Nephron (organoid): ENCODE results near the gene BCKDHA.

Experiments used
- H3K27ac Mint-ChIP-seq, 3 experiments: 2 replicates each; pipeline ENCODE4 v1.8.0; 2020; ENCODE audit warnings: mixed read lengths in 3 of 3, mild to moderate bottlenecking in 2 of 3, moderate library complexity in 1 of 3
- H3K27me3 Mint-ChIP-seq: 2 replicates; pipeline ENCODE4 v1.8.0; 2021; ENCODE audit warnings: low read depth, mild to moderate bottlenecking, moderate library complexity, mixed read lengths
- H3K36me3 Mint-ChIP-seq: 2 replicates; pipeline ENCODE4 v1.8.0; 2020; ENCODE audit warnings: low read depth, mixed read lengths
- H3K4me1 Mint-ChIP-seq: 2 replicates; pipeline ENCODE4 v1.8.0; 2020; ENCODE audit warnings: mixed read lengths
- H3K4me3 Mint-ChIP-seq, 3 experiments: 2 replicates each; pipeline ENCODE4 v1.8.0; 2020; ENCODE audit warnings: mild to moderate bottlenecking in 3 of 3, mixed read lengths in 3 of 3, moderate library complexity in 2 of 3
- H3K9me3 Mint-ChIP-seq: 2 replicates; pipeline ENCODE4 v1.8.0; 2020; ENCODE audit warnings: mixed read lengths
- CTCF ChIP-seq, 3 experiments: fragments of 200-600 bp; sonication (generic); IDR thresholded peaks; one replicate each; pipeline ENCODE4 v1.5.0; 2021; ENCODE audit warnings: antibody characterized with exemption in 3 of 3; ENCODE audit not compliant: unreplicated experiment in 3 of 3

BCKDHA gene

GRCh38 chr19:41439441-41440222, 42.0 kb downstream of the BCKDHA start, which contains the start of gene DMAC2:
DMAC2 (minus strand) TSS chr19:41439912; CDS start chr19:41439899, 13 bp downstream.
- peak; percentile 26 to 46 (median 36) for TF ChIP-seq CTCF (IDR thresholded peaks at IDR 0.05; ENCODE audit: unreplicated experiment in 3 of 3)
- Mint-ChIP-seq H3K4me3 (peak within 1 kb of the TSS in 2 of 3 experiments; percentile 42 to 69), H3K27ac (no peak within 1 kb of the TSS), H3K27me3 (peaks cover 13% of the 10 kb centered on the region), H3K36me3 (peaks cover 15% of the 10 kb centered on the region), H3K9me3 (no peaks in the 10 kb centered on the region), H3K4me1 (peaks cover 4% of the 10 kb centered on the region)

- Mint-ChIP-seq H3K4me3 (no peak overlapping the region), H3K27ac (no peak overlapping the region), H3K36me3 (peaks cover 13% of the 10 kb centered on the region), H3K4me1 (peaks cover 4% of the 10 kb centered on the region), H3K27me3 (peaks cover 20% of the 10 kb centered on the region), H3K9me3 (no peaks in the 10 kb centered on the region)
- no peak for TF ChIP-seq CTCF (IDR thresholded peaks at IDR 0.05; ENCODE audit: unreplicated experiment in 3 of 3)
Measured at GRCh38 chr19:41441321-41441945, 43.8 kb downstream of the BCKDHA start.

GRCh38 chr19:41442473-41443355, 45.1 kb downstream of the BCKDHA start, which contains the start of gene ERICH4:
ERICH4 (plus strand) TSS chr19:41443156; CDS start chr19:41443170, 14 bp downstream.
- no peaks in the 10 kb centered on the region for H3K9me3 Mint-ChIP-seq
- H3K36me3 Mint-ChIP-seq: peaks cover 6% of the 10 kb centered on the region
- H3K27me3 Mint-ChIP-seq: peaks cover 30% of the 10 kb centered on the region
- no peak for TF ChIP-seq CTCF (IDR thresholded peaks at IDR 0.05; ENCODE audit: unreplicated experiment in 3 of 3)
- H3K27ac Mint-ChIP-seq: no peak within 1 kb of the TSS
- H3K4me1 Mint-ChIP-seq: peaks cover 2% of the 10 kb centered on the region
- H3K4me3 Mint-ChIP-seq: no peak within 1 kb of the TSS

GRCh38 chr19:41443813-41444455, 46.3 kb downstream of the BCKDHA start:
- H3K36me3 Mint-ChIP-seq: no peaks in the 10 kb centered on the region
- no peaks in the 10 kb centered on the region for H3K9me3 Mint-ChIP-seq
- H3K4me3 Mint-ChIP-seq: no peak overlapping the region
- no peaks in the 10 kb centered on the region for H3K4me1 Mint-ChIP-seq
- TF ChIP-seq CTCF (IDR thresholded peaks at IDR 0.05; ENCODE audit: unreplicated experiment in 3 of 3): no peak
- H3K27ac Mint-ChIP-seq: no peak overlapping the region
- peaks cover 31% of the 10 kb centered on the region for H3K27me3 Mint-ChIP-seq

GRCh38 chr19:41445575-41445974, 48.0 kb downstream of the BCKDHA start:
- TF ChIP-seq CTCF (IDR thresholded peaks at IDR 0.05; ENCODE audit: unreplicated experiment in 3 of 3): no peak
- Mint-ChIP-seq H3K36me3 (no peaks in the 10 kb centered on the region), H3K9me3 (no peaks in the 10 kb centered on the region), H3K27ac (no peak overlapping the region), H3K4me1 (no peaks in the 10 kb centered on the region), H3K27me3 (peaks cover 40% of the 10 kb centered on the region), H3K4me3 (no peak overlapping the region)
